GM12878 (cell line): Measurements from ENCODE around the gene SNAPIN. TPM values are rescaled to one million over a fixed set of nuclear protein-coding genes. Genes with fewer than 3 reads are reported as not detected.

ENCODE experiments used
- BACH1 ChIP-seq: fragments of 450-650 bp; IDR thresholded peaks from 2 replicates; pipeline ENCODE4 v1.6.1; 2017; ENCODE audit warnings: mild to moderate bottlenecking, borderline replicate concordance
- GABPA ChIP-seq: IDR thresholded peaks from 2 replicates; pipeline ENCODE4 v1.6.1; 2014; ENCODE audit warnings: antibody characterized with exemption, low read depth, mild to moderate bottlenecking, inconsistent platforms
- KLF5 ChIP-seq: fragments of 450-650 bp; IDR thresholded peaks from 2 replicates; pipeline ENCODE4 v1.6.1; 2014; ENCODE audit warnings: mild to moderate bottlenecking; ENCODE audit not compliant: partially characterized antibody
- LARP7 ChIP-seq: fragments of 450-650 bp; IDR thresholded peaks from 2 replicates; pipeline ENCODE4 v1.6.1; 2017; ENCODE audit warnings: mild to moderate bottlenecking
- MXI1 ChIP-seq: fragments of 150-350 bp; IDR thresholded peaks from 2 replicates; pipeline ENCODE4 v1.6.1; 2011; ENCODE audit warnings: low read depth, mild to moderate bottlenecking, inconsistent platforms, low read length, improper control_type of control experiment
- NBN ChIP-seq: fragments of 450-650 bp; IDR thresholded peaks from 2 replicates; pipeline ENCODE4 v1.6.1; 2016
- NR2C1 ChIP-seq: fragments of 450-650 bp; IDR thresholded peaks from 2 replicates; pipeline ENCODE4 v1.6.1; 2017; ENCODE audit warnings: antibody characterized with exemption, mild to moderate bottlenecking, moderate library complexity
- NRF1 ChIP-seq: conservative IDR thresholded peaks from 2 replicates; pipeline ENCODE4 v1.6.1; 2011; ENCODE audit warnings: mild to moderate bottlenecking, low read depth, low read length, improper control_type of control experiment
- POLR2AphosphoS2 ChIP-seq: IDR thresholded peaks from 2 replicates; pipeline ENCODE4 v1.6.1; 2011; ENCODE audit warnings: low read depth, mild to moderate bottlenecking, low read length, improper control_type of control experiment, moderate library complexity
- POU2F2 ChIP-seq: IDR thresholded peaks from 3 replicates; pipeline ENCODE4 v1.6.1; 2011; ENCODE audit warnings: low read depth, mild to moderate bottlenecking, low read length, borderline replicate concordance
- RB1 ChIP-seq: fragments of 450-650 bp; formaldehyde crosslinking; IDR thresholded peaks from 2 replicates; pipeline ENCODE4 v1.6.1; 2017; ENCODE audit warnings: mild to moderate bottlenecking, borderline replicate concordance
- RUNX3 ChIP-seq: IDR thresholded peaks from 2 replicates; pipeline ENCODE4 v1.6.1; 2012; ENCODE audit warnings: low read length, inconsistent platforms
- SIN3A ChIP-seq: IDR thresholded peaks from 2 replicates; pipeline ENCODE4 v1.6.1; 2012; ENCODE audit warnings: low read depth, low read length, improper control_type of control experiment
- SMAD5 ChIP-seq: IDR thresholded peaks from 2 replicates; pipeline ENCODE4 v1.6.1; 2016; ENCODE audit warnings: antibody characterized with exemption, low read depth
- SP1 ChIP-seq: IDR thresholded peaks from one replicate; pipeline ENCODE4 v1.6.1; 2011; ENCODE audit warnings: low read depth, low read length
- TAF1 ChIP-seq: IDR thresholded peaks from 2 replicates; pipeline ENCODE4 v1.6.1; 2011; ENCODE audit warnings: mild to moderate bottlenecking, low read depth, low read length, borderline replicate concordance
- TARDBP ChIP-seq: IDR thresholded peaks from 2 replicates; pipeline ENCODE4 v1.6.1; 2016; ENCODE audit warnings: borderline replicate concordance
- ZNF384 ChIP-seq: IDR thresholded peaks from 2 replicates; pipeline ENCODE4 v1.6.1; 2012; ENCODE audit warnings: low read depth, mild to moderate bottlenecking, low read length, improper control_type of control experiment, borderline replicate concordance
- ZNF592 ChIP-seq: fragments of 450-650 bp; IDR thresholded peaks from 2 replicates; pipeline ENCODE4 v1.6.1; 2017; ENCODE audit warnings: mild to moderate bottlenecking, moderate library complexity
- polyA plus RNA-seq, 11 experiments: library from polyadenylated mRNA; depleted of rRNA in 4 of 11; unstranded in 6 of 11; stranded (reverse) in 5 of 11; fragments of >200 nt; fragmentation: Nextera tagmentation in 4 of 11; fragmentation: Illumina TruSeq in 1 of 11; extraction: Ambion mirVana in 4 of 11; extraction: Trizol in 1 of 11; gene quantifications; 1 replicate in 1 of 11; 2 replicates in 10 of 11; pipeline versions ENCODE4 v1.2.1 to v1.2.3, GENCODE V29; 2011 to 2016; ENCODE audit warnings: inconsistent platforms in 2 of 11, missing spikeins in 2 of 11, low read depth in 1 of 11
- total RNA-seq, 4 experiments: library from RNA; depleted of rRNA in 3 of 4; stranded (reverse); fragments of >200 nt in 3 of 4; fragmentation: Illumina TruSeq in 1 of 4; extraction: Trizol in 1 of 4; gene quantifications; 2 replicates each; pipeline versions ENCODE4 v1.2.1 to v1.2.3, GENCODE V29; 2013 to 2021
- TF ChIP-seq, protein P1 (sequence below): fragments of 450-650 bp; IDR thresholded peaks from 2 replicates; pipeline ENCODE4 v1.6.1; 2016; ENCODE audit warnings: mild to moderate bottlenecking, moderate library complexity, borderline replicate concordance
- TF ChIP-seq, protein P2 (sequence below): fragments of 450-650 bp; IDR thresholded peaks from 2 replicates; pipeline ENCODE4 v1.6.1; 2016; ENCODE audit warnings: mild to moderate bottlenecking

The SNAPIN gene
- total and polyA plus RNA-seq, 10 of the 15 experiments (the other 5 are each of a cell fraction or from before 2014, with no cell fraction given), result 12.4 to 78.1 (median 38.6) TPM

GRCh38 chr1:153658400-153659174 lies at the start of gene SNAPIN (continued):
- TF ChIP-seq ZNF384, result 0 out of 2 replicates have a peak, but pooled peaks have one; percentile 3
- peak; percentile 43; the same call in 1 of the 2 replicates for TF ChIP-seq SIN3A
- no peak; the same call in 1 of the 2 replicates for TF ChIP-seq RB1
- TF ChIP-seq, protein P1, sequence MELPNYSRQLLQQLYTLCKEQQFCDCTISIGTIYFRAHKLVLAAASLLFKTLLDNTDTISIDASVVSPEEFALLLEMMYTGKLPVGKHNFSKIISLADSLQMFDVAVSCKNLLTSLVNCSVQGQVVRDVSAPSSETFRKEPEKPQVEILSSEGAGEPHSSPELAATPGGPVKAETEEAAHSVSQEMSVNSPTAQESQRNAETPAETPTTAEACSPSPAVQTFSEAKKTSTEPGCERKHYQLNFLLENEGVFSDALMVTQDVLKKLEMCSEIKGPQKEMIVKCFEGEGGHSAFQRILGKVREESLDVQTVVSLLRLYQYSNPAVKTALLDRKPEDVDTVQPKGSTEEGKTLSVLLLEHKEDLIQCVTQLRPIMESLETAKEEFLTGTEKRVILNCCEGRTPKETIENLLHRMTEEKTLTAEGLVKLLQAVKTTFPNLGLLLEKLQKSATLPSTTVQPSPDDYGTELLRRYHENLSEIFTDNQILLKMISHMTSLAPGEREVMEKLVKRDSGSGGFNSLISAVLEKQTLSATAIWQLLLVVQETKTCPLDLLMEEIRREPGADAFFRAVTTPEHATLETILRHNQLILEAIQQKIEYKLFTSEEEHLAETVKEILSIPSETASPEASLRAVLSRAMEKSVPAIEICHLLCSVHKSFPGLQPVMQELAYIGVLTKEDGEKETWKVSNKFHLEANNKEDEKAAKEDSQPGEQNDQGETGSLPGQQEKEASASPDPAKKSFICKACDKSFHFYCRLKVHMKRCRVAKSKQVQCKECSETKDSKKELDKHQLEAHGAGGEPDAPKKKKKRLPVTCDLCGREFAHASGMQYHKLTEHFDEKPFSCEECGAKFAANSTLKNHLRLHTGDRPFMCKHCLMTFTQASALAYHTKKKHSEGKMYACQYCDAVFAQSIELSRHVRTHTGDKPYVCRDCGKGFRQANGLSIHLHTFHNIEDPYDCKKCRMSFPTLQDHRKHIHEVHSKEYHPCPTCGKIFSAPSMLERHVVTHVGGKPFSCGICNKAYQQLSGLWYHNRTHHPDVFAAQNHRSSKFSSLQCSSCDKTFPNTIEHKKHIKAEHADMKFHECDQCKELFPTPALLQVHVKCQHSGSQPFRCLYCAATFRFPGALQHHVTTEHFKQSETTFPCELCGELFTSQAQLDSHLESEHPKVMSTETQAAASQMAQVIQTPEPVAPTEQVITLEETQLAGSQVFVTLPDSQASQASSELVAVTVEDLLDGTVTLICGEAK, result peak; percentile 59; the same call in 1 of the 2 replicates
- peak; percentile 67; the same call in 1 of the 2 replicates for TF ChIP-seq TAF1
- peak; percentile 44; the same call in 1 of the 2 replicates for TF ChIP-seq RUNX3
- peak; percentile 27 for TF ChIP-seq KLF5
- TF ChIP-seq, protein P2, sequence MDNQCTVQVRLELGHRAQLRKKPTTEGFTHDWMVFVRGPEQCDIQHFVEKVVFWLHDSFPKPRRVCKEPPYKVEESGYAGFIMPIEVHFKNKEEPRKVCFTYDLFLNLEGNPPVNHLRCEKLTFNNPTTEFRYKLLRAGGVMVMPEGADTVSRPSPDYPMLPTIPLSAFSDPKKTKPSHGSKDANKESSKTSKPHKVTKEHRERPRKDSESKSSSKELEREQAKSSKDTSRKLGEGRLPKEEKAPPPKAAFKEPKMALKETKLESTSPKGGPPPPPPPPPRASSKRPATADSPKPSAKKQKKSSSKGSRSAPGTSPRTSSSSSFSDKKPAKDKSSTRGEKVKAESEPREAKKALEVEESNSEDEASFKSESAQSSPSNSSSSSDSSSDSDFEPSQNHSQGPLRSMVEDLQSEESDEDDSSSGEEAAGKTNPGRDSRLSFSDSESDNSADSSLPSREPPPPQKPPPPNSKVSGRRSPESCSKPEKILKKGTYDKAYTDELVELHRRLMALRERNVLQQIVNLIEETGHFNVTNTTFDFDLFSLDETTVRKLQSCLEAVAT, result 0 out of 2 replicates have a peak, but pooled peaks have one; percentile 65
- peak; percentile 45; the same call in 2 of the 3 replicates for TF ChIP-seq POU2F2
- TF ChIP-seq NR2C1, result peak; percentile 77
- peak; percentile 42; the same call in 1 of the 2 replicates for TF ChIP-seq SMAD5
- peak; percentile 78 for TF ChIP-seq GABPA
- 0 out of 2 replicates have a peak, but pooled peaks have one; percentile 24 for TF ChIP-seq LARP7
- peak; percentile 49; the same call in 1 of the 2 replicates for TF ChIP-seq MXI1
- no peak for TF ChIP-seq NRF1
- TF ChIP-seq SP1, result peak; percentile 68
- 0 out of 2 replicates have a peak, but pooled peaks have one; percentile 53 for TF ChIP-seq BACH1
- peak; percentile 45; the same call in 1 of the 2 replicates for TF ChIP-seq NBN
- no peak for TF ChIP-seq ZNF592
- peak; percentile 90 for TF ChIP-seq POLR2AphosphoS2
- no peak for TF ChIP-seq TARDBP
